NCI-H1048 (cell line): ENCODE data around the gene LPGAT1.
"Not testable (repeated sequence)": the region's sequence is repeated elsewhere in the genome, so short reads cannot be mapped to it uniquely, and the experiment has no call there.

Source experiments
- DNase-seq: peaks from one replicate; lab custom pipeline; 2025; lab: John Stamatoyannopoulos, UW

LPGAT1 gene

GRCh38 chr1:211735208-211736170 is 95.1 kb downstream of the LPGAT1 start:
- peak; percentile 74 for DNase-seq

- no peak for DNase-seq
These were observed 95.8 kb downstream of the LPGAT1 start for GRCh38 chr1:211734791-211735190.

GRCh38 chr1:211734359-211734758 is 96.2 kb downstream of the LPGAT1 start:
- no peak for DNase-seq

GRCh38 chr1:211732293-211732980 is 98.1 kb downstream of the LPGAT1 start:
- DNase-seq, result no peak

GRCh38 chr1:211731456-211732292 is 98.9 kb downstream of the LPGAT1 start:
- DNase-seq, result peak; percentile 86

GRCh38 chr1:211730347-211730746 is 100.2 kb downstream of the LPGAT1 start:
- no peak for DNase-seq

GRCh38 chr1:211729238-211729637 is 101.3 kb downstream of the LPGAT1 start:
- DNase-seq, result no peak

GRCh38 chr1:211726467-211726995 is 104.0 kb downstream of the LPGAT1 start:
- no peak for DNase-seq

- no peak for DNase-seq
These were observed 105.8 kb downstream of the LPGAT1 start for GRCh38 chr1:211724687-211725196.

- DNase-seq, result no peak
These were observed 107.3 kb downstream of the LPGAT1 start for GRCh38 chr1:211723273-211723672.

GRCh38 chr1:211722277-211723175 is 108.0 kb downstream of the LPGAT1 start:
- DNase-seq, result no peak

- not testable (repeated sequence) for DNase-seq
These were observed 114.0 kb downstream of the LPGAT1 start for GRCh38 chr1:211716555-211716954.

GRCh38 chr1:211715971-211716370 is 114.6 kb downstream of the LPGAT1 start:
- DNase-seq, result no peak

GRCh38 chr1:211714154-211714553 is 116.4 kb downstream of the LPGAT1 start:
- DNase-seq, result no peak

GRCh38 chr1:211713231-211713630 is 117.3 kb downstream of the LPGAT1 start:
- DNase-seq, result no peak

- DNase-seq, result no peak
These were observed 119.3 kb downstream of the LPGAT1 start for GRCh38 chr1:211711315-211711705.

GRCh38 chr1:211710566-211711314 is 119.8 kb downstream of the LPGAT1 start:
- no peak for DNase-seq

- no peak for DNase-seq
These were observed 121.6 kb downstream of the LPGAT1 start for GRCh38 chr1:211708926-211709325.

- no peak for DNase-seq
These were observed 122.6 kb downstream of the LPGAT1 start for GRCh38 chr1:211708006-211708405.
